Stimulated activated CD4-positive, alpha-beta T cell treated with anti-CD3 and anti-CD28 coated beads, TNF-alpha, amount 100 ng/mL, for 4 hours (primary cell): ENCODE results near the gene ZC3H7B.

Experiments
- DNase-seq, 3 experiments: peaks; one replicate each; pipeline ENCODE4 v3.0.0-alpha.2; 2020; ENCODE audit warnings: low read depth in 3 of 3

ZC3H7B gene

DNA sequence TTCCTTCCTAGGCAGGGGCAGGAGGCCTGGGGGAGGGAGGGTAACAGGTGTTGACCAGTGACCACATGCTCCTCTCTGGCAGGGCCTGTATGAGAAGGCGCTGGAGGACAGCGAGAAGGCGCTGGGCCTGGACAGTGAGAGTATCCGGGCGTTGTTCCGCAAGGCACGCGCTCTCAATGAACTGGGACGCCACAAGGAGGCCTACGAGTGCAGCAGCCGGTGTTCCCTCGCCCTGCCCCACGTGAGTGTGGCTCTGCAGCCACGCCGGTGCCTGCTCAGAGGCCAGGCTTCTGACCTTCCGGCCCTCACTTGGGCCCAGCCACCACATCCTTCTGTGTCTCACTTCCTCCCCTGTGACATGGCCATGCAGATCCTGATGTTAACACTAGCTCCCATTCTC lies 25.8 kb downstream of the ZC3H7B start:
- DNase-seq: no peak

DNA sequence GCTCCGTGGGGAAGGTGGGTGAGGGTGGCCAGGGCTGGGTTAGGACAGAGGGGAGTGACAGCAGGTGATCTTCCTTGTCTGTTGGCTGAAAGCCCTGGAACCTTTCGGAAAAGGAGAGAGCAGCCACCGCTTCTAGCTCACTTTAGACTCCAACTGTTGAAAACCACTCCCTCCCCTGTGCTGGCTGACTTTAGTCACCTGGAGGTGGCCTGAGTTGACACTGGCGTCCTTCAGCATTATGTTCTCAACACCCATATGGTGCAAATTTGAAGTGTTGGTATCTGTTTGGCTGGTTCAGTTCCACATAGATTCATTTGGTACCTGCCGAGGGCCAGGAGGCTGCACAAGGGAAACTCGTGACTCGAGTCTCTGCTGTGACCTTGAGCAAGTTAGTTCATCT lies 28.8 kb downstream of the ZC3H7B start:
- DNase-seq: no peak

DNA sequence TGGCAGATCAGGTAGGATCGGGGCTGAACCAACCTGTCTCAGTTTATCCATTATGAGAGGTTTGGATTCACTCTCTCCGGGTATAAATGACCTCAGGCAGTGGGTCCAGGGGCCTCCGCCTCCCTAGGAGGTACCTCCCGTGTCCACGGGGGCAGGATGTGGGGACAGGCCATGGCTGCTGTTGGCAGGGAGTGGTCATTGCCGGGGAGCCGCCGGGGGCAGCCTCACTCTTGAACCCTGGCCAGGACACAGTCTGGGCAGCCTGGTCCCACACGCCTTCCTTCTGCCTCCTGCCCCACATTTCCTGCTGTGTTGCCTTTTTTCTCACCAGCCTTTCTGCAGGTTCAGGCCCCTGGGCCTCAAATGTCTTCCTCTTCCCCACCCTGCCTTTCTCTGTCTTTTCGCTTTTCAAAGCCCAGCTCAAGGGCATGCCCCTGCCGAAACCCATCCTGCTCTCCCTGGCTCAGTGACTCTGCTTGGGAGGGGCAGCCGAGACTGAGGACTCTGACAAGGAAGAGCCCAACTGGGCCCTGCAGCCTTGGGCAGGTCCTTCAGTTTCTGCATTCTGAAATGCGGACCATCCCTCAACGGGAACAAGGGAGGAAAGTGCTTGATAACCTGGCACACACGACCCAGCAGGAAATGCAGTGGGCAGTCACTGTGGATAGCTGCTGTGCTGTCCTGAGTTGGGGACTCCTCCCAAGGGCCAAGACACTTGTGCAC lies 31.1 kb downstream of the ZC3H7B start:
- no peak for DNase-seq

DNA sequence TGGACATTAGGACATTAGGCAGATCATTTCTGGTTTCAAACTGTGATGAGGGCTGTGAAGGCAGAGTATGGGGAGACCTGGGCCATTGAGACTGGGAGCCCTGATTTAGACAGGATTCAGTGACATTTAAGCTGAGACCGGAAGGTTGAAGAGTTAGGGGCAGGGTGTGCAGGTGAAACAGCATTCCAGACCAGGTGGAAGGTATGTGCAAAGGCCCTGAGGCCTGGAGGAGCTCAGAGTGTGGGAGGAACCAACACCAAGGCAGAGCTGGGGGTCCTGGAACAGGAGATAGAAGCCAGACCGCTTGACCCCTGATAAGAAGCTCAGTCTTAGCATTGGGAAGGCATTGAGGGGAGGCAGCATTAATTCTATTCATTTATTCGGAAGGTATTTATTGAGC lies 32.5 kb downstream of the ZC3H7B start:
- DNase-seq: no peak

DNA sequence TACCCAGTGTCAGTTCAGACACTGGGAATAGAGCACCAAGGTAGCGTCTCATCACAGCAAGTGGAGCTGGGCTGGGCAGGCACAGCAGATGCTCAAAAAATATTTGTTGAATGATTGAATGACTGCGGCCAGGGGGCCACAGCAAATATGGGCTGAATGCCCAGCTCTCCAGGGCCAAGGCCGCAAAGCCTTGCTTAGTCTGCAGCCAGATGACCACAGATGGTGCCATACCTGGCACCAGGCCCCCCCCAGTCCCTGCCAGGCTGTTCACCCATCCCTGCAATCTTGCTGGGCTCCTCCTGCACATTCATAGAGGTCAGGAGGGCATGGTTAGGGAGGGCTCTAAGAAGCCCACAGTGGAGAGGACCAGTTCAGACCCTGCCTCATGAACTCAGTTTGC lies 32.9 kb downstream of the ZC3H7B start:
- no peak for DNase-seq

GRCh38 chr22:41334951-41335635 lies 33.8 kb downstream of the ZC3H7B start:
- DNase-seq: no peak

GRCh38 chr22:41338614-41339212 lies 37.4 kb downstream of the ZC3H7B start:
- no peak for DNase-seq

DNA sequence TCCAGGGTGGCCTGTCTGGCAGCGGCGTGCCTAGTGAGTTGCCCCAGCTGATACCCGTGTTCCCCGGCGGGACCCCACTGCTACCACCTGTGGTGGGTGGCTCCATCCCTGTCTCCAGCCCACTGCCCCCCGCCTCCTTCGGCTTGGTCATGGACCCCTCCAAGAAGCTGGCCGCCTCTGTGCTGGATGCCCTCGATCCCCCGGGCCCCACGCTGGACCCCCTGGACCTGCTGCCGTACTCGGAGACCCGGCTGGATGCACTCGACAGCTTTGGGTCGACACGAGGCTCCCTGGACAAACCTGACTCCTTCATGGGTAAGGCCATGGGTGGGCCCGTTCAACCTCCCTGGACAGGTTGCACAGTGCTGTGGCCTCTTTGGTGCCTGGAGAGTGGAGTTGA lies 38.5 kb downstream of the ZC3H7B start:
- DNase-seq: no peak

- no peak for DNase-seq
Measured at GRCh38 chr22:41340357-41340756, 39.0 kb downstream of the ZC3H7B start.

GRCh38 chr22:41341012-41341411 lies 39.7 kb downstream of the ZC3H7B start:
- DNase-seq: no peak

DNA sequence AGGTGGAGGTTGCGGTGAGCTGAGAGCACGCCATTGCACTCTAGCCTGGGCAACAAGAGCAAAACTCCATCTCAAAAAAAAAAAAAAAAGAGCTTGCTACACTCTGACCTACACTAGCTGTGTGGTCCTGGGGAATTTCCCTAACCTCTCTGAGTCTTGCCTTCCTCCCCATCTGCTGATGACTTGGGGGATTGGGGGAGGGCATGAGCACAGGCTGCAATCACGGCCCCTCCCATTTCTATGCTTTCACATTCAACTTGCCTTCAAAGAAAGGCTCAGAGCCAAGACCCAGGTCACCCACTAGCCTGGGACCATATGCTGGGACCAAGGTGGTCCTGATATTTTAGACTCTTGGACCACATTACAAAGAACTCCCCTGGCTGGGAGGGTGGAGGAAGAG lies 40.7 kb downstream of the ZC3H7B start:
- no peak for DNase-seq

DNA sequence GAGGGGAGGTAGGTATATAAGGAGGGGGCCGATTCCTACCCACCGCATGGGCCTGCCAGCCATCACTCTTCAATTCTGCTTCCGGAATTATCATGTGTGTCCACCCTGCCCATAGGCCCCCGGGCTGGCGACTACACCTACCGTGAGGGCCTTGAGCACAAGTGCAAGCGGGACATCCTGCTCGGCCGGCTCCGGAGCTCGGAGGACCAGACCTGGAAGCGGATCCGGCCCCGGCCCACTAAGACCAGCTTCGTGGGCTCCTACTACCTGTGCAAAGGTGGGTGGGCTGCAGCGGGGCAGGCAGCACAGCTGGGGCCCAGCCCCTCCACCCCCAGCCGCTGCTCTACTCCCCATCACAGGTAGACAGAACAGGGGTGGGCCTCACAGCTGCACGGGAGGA lies 42.0 kb downstream of the ZC3H7B start:
- no peak for DNase-seq

GRCh38 chr22:41343717-41344116 lies 42.4 kb downstream of the ZC3H7B start:
- DNase-seq: no peak

GRCh38 chr22:41344189-41344788 lies 43.0 kb downstream of the ZC3H7B start:
- no peak for DNase-seq

GRCh38 chr22:41345807-41346335 lies 44.5 kb downstream of the ZC3H7B start:
- DNase-seq: no peak

GRCh38 chr22:41347066-41347859 lies 45.9 kb downstream of the ZC3H7B start:
- DNase-seq: no peak

DNA sequence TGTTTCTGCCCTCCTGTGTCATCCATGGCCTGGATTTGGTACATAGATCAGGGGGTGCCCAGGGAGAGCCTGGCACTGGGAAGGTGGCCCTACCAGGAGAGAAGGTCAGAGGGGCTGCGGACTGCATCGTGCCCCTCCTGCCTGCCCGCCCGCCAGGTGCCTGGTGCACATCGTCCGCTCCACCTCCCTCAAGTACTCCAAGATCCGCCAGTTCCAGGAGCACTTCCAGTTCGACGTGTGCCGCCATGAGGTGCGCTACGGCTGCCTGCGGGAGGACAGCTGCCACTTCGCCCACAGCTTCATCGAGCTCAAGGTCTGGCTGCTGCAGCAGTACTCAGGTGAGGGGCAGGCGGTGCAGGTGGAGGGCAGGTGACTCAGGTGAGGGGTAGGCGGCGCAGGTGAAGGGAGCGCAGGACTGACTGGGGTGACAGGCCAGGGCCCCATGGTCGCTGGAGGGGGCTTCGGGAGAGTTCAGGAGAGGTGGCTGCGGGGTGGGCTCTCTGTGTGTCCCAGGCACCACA lies 47.7 kb downstream of the ZC3H7B start:
- no peak for DNase-seq

GRCh38 chr22:41350087-41350486 lies 48.8 kb downstream of the ZC3H7B start:
- DNase-seq: no peak

GRCh38 chr22:41351011-41351410 lies 49.7 kb downstream of the ZC3H7B start:
- DNase-seq: no peak

- no peak for DNase-seq
Measured at GRCh38 chr22:41352058-41352457, 50.7 kb downstream of the ZC3H7B start.

GRCh38 chr22:41353862-41354575 lies 52.7 kb downstream of the ZC3H7B start:
- no peak for DNase-seq
